NT2/D1 (cell line): ENCODE measurements around the gene DPP6.

ENCODE experiments used
- DNase-seq: peaks from one replicate; pipeline ENCODE4 v3.0.0-alpha.2; 2011; ENCODE audit warnings: low read depth, low spot score
- H3K27me3 ChIP-seq: 2 replicates; pipeline ENCODE4 v1.6.0; 2011; ENCODE audit warnings: mild to moderate bottlenecking; ENCODE audit not compliant: insufficient read length, insufficient read depth
- H3K36me3 ChIP-seq: 2 replicates; pipeline ENCODE4 v1.6.1; 2011; ENCODE audit warnings: mild to moderate bottlenecking, low read length, mixed read lengths; ENCODE audit not compliant: insufficient read depth, insufficient read length
- H3K4me1 ChIP-seq: 2 replicates; pipeline ENCODE4 v1.5.1; 2011; ENCODE audit not compliant: insufficient read depth, insufficient read length
- H3K4me3 ChIP-seq: 2 replicates; pipeline ENCODE4 v1.5.1; 2011; ENCODE audit warnings: low read depth; ENCODE audit not compliant: insufficient read length
- H3K9ac ChIP-seq: 2 replicates; pipeline ENCODE4 v1.6.0; 2011; ENCODE audit warnings: low read depth; ENCODE audit not compliant: insufficient read length
- H3K9me3 ChIP-seq: 2 replicates; pipeline ENCODE4 v1.5.1; 2011; ENCODE audit warnings: mild to moderate bottlenecking, low read length; ENCODE audit not compliant: insufficient read depth
- SUZ12 ChIP-seq: IDR thresholded peaks from 2 replicates; pipeline ENCODE4 v1.6.1; 2011; ENCODE audit not compliant: insufficient read length, insufficient read depth; ENCODE audit errors: extremely low read depth
- YY1 ChIP-seq: IDR thresholded peaks from 2 replicates; pipeline ENCODE4 v1.6.1; 2011; ENCODE audit not compliant: insufficient read length, insufficient read depth
- ZNF274 ChIP-seq: IDR thresholded peaks from 2 replicates; pipeline ENCODE4 v1.6.1; 2011; ENCODE audit warnings: mild to moderate bottlenecking, low read depth, low read length

DPP6 gene

DNA sequence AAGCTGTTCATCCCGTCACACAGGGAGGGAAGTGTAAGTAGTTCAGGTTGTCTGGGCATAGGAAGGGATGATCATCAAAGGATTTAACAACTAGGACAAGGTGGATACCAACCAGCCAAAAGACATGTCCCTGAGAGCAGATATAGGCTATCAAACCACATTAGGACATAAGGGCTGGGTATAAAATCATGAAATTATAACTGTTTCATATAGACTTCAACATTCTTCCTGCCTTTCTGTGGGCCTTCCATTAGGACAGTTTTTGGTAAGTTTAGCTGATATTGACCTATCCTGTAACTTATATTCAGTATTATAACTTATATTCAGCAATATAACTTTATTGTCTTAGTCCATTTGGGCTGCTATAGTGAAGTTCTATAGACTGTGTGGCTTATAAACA, 759.8 kb downstream of the DPP6 start:
- H3K36me3 ChIP-seq: no peaks in the 10 kb centered on the region
- no peak for TF ChIP-seq ZNF274
- no peak for TF ChIP-seq YY1
- no peak for TF ChIP-seq SUZ12
- no peaks in the 10 kb centered on the region for H3K27me3 ChIP-seq
- H3K9me3 ChIP-seq: peaks cover 18% of the 10 kb centered on the region; the same call in 1 of the 2 replicates
- H3K4me1 ChIP-seq: no peaks in the 10 kb centered on the region
- DNase-seq: no peak
- no peak overlapping the region for H3K9ac ChIP-seq
- no peak overlapping the region for H3K4me3 ChIP-seq

DNA sequence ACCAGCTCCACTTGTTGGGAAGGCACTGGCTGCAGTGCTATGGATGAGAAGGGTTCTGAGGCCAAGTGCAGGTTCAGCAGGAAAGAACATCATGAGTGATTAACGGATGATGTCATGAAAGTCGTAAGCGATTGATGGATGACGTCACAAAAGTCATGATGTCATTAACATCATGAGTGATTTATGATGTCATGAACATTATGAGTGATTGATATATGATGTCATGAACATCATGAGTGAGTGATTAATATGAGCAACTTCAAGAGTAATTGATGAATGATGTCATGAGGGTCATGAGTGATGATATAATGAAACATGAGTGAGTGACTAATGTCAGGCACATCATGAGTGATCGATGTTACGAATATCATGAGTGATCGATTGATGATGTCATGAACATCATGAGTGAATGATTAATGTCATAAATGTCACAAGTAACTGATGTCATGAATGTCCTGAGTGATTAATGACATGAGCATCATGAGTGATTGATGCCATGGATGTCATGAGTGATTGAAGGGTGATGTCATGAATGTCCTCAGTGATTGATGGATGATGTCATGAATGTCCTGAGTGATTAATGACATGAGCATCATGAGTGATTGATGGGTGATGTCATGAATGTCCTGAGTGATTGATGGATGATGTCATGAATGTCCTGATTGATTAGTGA, 765.2 kb downstream of the DPP6 start:
- TF ChIP-seq YY1 (no peak), SUZ12 (no peak), ZNF274 (no peak)
- Histone ChIP-seq H3K27me3 (no peaks in the 10 kb centered on the region), H3K4me3 (no peak overlapping the region), H3K9me3 (peaks cover 3% of the 10 kb centered on the region; the same call in 1 of the 2 replicates), H3K4me1 (no peaks in the 10 kb centered on the region), H3K9ac (no peak overlapping the region), H3K36me3 (no peaks in the 10 kb centered on the region)
- DNase-seq: no peak

DNA sequence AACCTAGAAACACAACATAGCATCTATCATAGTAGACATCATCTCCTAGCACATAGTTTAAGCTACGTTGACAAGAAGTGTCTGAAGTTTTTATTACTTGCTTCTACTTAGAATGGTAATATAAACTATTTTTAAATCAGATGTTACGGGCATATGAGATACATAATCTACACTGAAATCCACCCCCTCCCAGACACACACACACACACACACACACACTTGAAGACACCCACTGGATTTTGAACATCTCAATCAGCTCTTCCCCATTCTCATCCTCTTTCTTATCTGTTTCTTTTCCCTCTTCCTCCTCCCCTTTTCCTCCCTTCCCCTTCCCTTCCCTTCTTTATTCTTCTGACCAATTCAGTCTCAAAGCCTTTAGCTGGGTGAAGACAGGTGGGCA, 774.8 kb downstream of the DPP6 start:
- no peaks in the 10 kb centered on the region for H3K36me3 ChIP-seq
- no peak overlapping the region for H3K9ac ChIP-seq
- TF ChIP-seq ZNF274 (no peak), SUZ12 (no peak), YY1 (no peak)
- DNase-seq: no peak
- H3K4me3 ChIP-seq: no peak overlapping the region
- no peaks in the 10 kb centered on the region for H3K4me1 ChIP-seq
- no peaks in the 10 kb centered on the region for H3K27me3 ChIP-seq
- H3K9me3 ChIP-seq: no peaks in the 10 kb centered on the region; the same call in 1 of the 2 replicates

DNA sequence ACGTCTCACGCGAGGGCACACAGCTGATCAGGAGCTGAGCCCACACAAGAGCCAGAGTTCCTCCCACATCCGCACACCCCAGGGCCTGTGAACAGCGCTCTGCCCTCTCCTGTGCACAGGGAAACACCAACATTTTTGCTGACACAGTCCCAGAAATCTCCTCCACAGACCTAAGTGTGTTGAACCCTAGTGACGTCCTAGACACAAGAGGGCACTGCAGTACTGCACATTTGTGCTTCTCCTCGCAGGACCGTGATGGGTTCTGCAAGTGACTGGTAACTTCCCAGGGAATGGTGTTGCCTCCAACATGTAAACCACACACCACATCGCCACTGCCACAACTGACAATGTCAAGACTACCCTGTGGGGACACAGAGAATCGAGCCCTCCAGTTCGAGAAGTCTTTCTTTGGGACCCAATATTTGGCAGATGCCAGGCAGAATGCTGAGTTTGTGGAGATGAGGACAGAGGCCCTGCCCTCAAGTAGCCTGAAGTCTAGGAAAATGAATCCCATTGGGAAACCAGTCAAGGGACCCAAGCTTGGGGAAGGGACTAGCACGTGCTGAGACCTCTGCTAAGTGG, 780.5 kb downstream of the DPP6 start:
- no peak for TF ChIP-seq YY1
- TF ChIP-seq SUZ12: no peak
- Histone ChIP-seq H3K4me3 (no peak overlapping the region), H3K9ac (no peak overlapping the region), H3K4me1 (no peaks in the 10 kb centered on the region), H3K27me3 (no peaks in the 10 kb centered on the region), H3K9me3 (no peaks in the 10 kb centered on the region; the same call in 1 of the 2 replicates), H3K36me3 (no peaks in the 10 kb centered on the region)
- DNase-seq: peak; percentile 25

DNA sequence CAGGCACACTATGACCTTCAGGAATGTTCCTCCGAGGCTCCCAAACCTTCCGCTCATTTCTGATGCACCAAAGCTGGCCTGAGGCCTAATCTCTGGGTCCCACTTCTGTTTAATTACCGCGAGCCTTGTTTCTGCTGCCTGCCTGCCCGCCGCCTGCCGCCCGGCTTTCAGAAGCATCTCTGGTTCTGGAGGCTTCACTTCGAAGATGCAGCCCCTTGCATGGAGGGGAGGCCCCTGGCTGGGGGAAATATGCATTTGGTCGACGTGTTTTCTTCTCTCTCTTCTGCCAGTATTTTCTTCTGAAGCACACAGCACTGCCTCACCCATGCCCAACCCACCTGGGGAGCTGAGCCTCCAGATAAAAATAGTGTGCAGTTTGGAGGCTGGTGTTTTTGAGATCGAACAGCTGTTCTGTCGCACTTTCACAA, 783.8 kb downstream of the DPP6 start:
- Histone ChIP-seq H3K9ac (no peak overlapping the region), H3K4me1 (no peaks in the 10 kb centered on the region), H3K4me3 (no peak overlapping the region), H3K9me3 (no peaks in the 10 kb centered on the region), H3K27me3 (no peaks in the 10 kb centered on the region), H3K36me3 (no peaks in the 10 kb centered on the region)
- DNase-seq: no peak
- TF ChIP-seq ZNF274 (no peak), SUZ12 (no peak), YY1 (no peak)

DNA sequence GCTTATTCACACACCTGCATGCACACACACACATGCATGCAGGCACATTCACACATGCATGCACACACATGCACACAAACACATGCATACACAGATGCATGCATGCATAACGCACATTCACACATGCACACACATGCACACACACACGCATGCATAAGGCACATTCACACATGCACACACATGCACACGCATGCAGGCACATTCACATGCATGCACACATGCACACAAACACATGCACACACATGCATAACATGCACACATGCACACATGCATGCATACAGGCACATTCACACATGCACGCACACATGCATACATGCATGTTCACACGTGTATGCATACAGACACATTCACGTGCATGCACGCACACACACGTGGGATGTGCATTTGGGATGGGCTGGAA, 784.9 kb downstream of the DPP6 start:
- TF ChIP-seq SUZ12: no peak
- TF ChIP-seq YY1: no peak
- no peak for TF ChIP-seq ZNF274
- no peak overlapping the region for H3K4me3 ChIP-seq
- DNase-seq: no peak
- no peaks in the 10 kb centered on the region for H3K27me3 ChIP-seq
- H3K9me3 ChIP-seq: no peaks in the 10 kb centered on the region
- no peak overlapping the region for H3K9ac ChIP-seq
- H3K36me3 ChIP-seq: no peaks in the 10 kb centered on the region
- H3K4me1 ChIP-seq: no peaks in the 10 kb centered on the region

DNA sequence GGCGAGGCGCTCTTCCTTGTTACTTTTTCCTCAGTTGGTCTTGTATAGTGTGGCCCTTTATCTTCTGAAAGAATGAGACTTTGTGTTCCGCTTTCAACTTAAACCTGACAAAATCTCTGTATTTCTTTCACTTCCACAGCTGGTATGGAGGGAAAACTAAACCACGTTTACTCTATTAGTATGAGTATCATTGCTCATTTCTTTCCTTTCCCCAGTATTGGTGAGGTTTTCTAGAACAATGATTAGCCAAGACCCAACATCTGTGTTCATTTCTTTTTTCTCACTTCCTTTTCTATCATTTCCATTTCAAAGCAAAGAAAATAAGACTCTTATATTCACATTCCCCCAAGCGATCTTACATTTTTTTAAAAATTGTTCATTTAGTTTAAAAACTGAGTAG, 785.4 kb downstream of the DPP6 start:
- TF ChIP-seq SUZ12: no peak
- no peak for TF ChIP-seq ZNF274
- TF ChIP-seq YY1: no peak
- H3K36me3 ChIP-seq: no peaks in the 10 kb centered on the region
- H3K9ac ChIP-seq: no peak overlapping the region
- no peaks in the 10 kb centered on the region for H3K27me3 ChIP-seq
- no peak overlapping the region for H3K4me3 ChIP-seq
- H3K9me3 ChIP-seq: no peaks in the 10 kb centered on the region
- no peaks in the 10 kb centered on the region for H3K4me1 ChIP-seq
- DNase-seq: no peak
